Thoracic aorta (tissue), 2 donors: ENCODE results near the gene NXPH1. TPM values are rescaled to one million over a fixed set of nuclear protein-coding genes. Genes with fewer than 3 reads are reported as not detected.

Experiments used
- ATAC-seq: fragments of 150-250 bp; one replicate; pipeline ENCODE4 v1.8.0; 2017; ENCODE audit warnings: low read depth; ENCODE audit not compliant: insufficient number of reproducible peaks, low FRiP score
- DNase-seq: peaks from one replicate; pipeline ENCODE4 v3.0.0-alpha.2; 2020; ENCODE audit warnings: low spot score
- H3K27ac ChIP-seq, 2 donors: fragments of 200-600 bp; sonication (generic); 1 replicate in 1 of 2; 2 replicates in 1 of 2; pipeline ENCODE4 v1.5.1; 2016; ENCODE audit warnings: mild to moderate bottlenecking in 2 of 2, moderate library complexity in 2 of 2
- H3K27me3 ChIP-seq: fragments of 200-600 bp; sonication (generic); replicated peaks from 2 replicates; pipeline ENCODE4 v1.6.0; 2016; ENCODE audit warnings: mild to moderate bottlenecking; ENCODE audit not compliant: insufficient read depth
- H3K36me3 ChIP-seq: fragments of 200-600 bp; sonication (generic); one replicate; pipeline ENCODE4 v1.5.1; 2016
- H3K4me1 ChIP-seq, 2 donors: fragments of 200-600 bp; sonication (generic); 1 replicate in 1 of 2; 2 replicates in 1 of 2; pipeline versions ENCODE4 v1.5.1 to v1.6.0; 2016; ENCODE audit warnings: low read depth in 2 of 2, mild to moderate bottlenecking in 1 of 2; ENCODE audit not compliant: control insufficient read depth in 1 of 2
- H3K4me3 ChIP-seq: fragments of 200-600 bp; sonication (generic); 2 replicates; pipeline ENCODE4 v1.5.1; 2016; ENCODE audit warnings: mild to moderate bottlenecking
- H3K9me3 ChIP-seq: fragments of 200-600 bp; sonication (generic); 2 replicates; pipeline ENCODE4 v1.5.1; 2016
- total RNA-seq, 2 donors: library from RNA; depleted of rRNA; stranded (reverse); fragments of >200 nt; gene quantifications; one replicate each; pipeline versions ENCODE4 v1.1.0 to v1.2.3, GENCODE V29; 2016
- TF ChIP-seq, protein P1 (sequence below): fragments of 200-600 bp; sonication (generic); IDR thresholded peaks from one replicate; pipeline ENCODE4 v1.5.1; 2019; ENCODE audit warnings: antibody characterized with exemption

Gene NXPH1
- total RNA-seq, 2 donors from 2014 or later, result not detected

DNA sequence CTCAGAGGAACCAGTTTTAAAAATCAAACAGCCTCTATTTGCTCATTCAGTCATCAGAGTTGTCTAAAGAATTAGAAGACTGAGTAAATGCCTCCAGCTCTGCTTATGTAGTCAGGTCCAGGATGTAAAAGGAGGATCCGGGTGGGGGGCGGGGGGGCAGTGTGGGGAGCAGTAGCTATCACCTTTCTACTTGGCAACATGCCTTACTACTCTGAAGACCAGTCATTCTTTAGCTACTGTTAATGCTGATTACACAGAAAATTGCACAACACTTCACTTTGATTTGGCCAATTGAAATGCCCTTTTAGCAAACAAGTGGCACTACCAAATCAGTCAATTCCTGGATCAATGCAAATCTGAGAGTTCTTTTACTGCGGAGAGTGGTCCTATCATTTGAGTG is 164.2 kb downstream of the NXPH1 start:
- no peak for ATAC-seq
- Histone ChIP-seq H3K4me3 (no peak overlapping the region), H3K4me1 (no peaks in the 10 kb centered on the region), H3K9me3 (no peaks in the 10 kb centered on the region), H3K36me3 (no peaks in the 10 kb centered on the region), H3K27ac (no peak overlapping the region), H3K27me3 (no peaks in the 10 kb centered on the region)
- no peak for DNase-seq
- TF ChIP-seq, protein P1, sequence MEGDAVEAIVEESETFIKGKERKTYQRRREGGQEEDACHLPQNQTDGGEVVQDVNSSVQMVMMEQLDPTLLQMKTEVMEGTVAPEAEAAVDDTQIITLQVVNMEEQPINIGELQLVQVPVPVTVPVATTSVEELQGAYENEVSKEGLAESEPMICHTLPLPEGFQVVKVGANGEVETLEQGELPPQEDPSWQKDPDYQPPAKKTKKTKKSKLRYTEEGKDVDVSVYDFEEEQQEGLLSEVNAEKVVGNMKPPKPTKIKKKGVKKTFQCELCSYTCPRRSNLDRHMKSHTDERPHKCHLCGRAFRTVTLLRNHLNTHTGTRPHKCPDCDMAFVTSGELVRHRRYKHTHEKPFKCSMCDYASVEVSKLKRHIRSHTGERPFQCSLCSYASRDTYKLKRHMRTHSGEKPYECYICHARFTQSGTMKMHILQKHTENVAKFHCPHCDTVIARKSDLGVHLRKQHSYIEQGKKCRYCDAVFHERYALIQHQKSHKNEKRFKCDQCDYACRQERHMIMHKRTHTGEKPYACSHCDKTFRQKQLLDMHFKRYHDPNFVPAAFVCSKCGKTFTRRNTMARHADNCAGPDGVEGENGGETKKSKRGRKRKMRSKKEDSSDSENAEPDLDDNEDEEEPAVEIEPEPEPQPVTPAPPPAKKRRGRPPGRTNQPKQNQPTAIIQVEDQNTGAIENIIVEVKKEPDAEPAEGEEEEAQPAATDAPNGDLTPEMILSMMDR, result no peak

- ATAC-seq (no peak), DNase-seq (no peak)
- TF ChIP-seq, protein P1, result no peak
- no peaks in the 10 kb centered on the region for H3K36me3 ChIP-seq
- no peaks in the 10 kb centered on the region for H3K9me3 ChIP-seq
- no peak overlapping the region for H3K27ac ChIP-seq
- H3K27me3 ChIP-seq, result no peaks in the 10 kb centered on the region
- H3K4me3 ChIP-seq, result no peak overlapping the region
- no peaks in the 10 kb centered on the region for H3K4me1 ChIP-seq
These were observed 167.7 kb downstream of the NXPH1 start for GRCh38 chr7:8601121-8601520.

DNA sequence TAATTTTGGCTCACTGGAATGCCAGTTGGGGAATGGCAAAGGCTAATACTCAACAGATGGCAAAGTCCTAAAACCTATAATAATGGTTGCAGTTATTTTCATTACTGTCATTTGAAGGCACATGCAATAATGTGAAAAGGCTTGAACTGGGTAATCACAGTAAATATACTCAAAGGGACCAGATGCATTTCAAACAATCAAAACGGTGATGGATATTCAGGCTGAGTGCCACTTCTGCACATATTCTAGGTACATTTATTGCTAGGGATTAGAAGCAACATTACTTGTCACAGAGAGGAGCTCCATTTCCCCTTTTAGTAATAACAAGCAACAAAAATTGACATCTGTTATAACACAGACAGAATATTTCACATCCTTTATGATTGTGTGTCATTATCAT is 171.8 kb downstream of the NXPH1 start:
- H3K4me1 ChIP-seq, result no peaks in the 10 kb centered on the region
- no peaks in the 10 kb centered on the region for H3K36me3 ChIP-seq
- H3K9me3 ChIP-seq, result no peaks in the 10 kb centered on the region
- H3K27me3 ChIP-seq, result no peaks in the 10 kb centered on the region
- ATAC-seq, result no peak
- no peak overlapping the region for H3K27ac ChIP-seq
- no peak for DNase-seq
- H3K4me3 ChIP-seq, result no peak overlapping the region
- TF ChIP-seq, protein P1, result no peak

DNA sequence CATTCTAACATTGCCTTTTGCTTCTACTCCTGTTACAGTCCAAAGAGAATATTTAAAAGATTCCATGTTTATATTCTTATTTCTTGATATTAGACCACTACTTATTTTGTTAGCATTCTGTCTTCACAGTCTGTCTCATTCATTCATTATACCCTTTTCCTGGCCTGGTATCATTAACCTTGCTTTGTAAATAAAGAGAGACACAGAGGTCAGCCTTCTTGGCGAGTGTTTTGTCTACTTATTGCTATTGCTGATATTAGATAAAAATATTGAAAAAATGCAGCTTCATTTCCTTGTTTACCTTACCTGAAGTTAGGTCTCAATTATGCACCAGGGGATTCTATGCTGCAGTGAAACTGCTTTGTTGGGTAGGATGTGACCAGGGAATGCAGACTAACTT is 179.2 kb downstream of the NXPH1 start:
- DNase-seq (no peak), ATAC-seq (no peak)
- H3K27me3 ChIP-seq, result no peaks in the 10 kb centered on the region
- H3K36me3 ChIP-seq, result no peaks in the 10 kb centered on the region
- H3K4me3 ChIP-seq, result no peak overlapping the region
- TF ChIP-seq, protein P1, result no peak
- no peaks in the 10 kb centered on the region for H3K4me1 ChIP-seq
- no peaks in the 10 kb centered on the region for H3K9me3 ChIP-seq
- no peak overlapping the region for H3K27ac ChIP-seq

GRCh38 chr7:8613191-8613590 is 179.8 kb downstream of the NXPH1 start:
- TF ChIP-seq, protein P1, result no peak
- ATAC-seq (no peak), DNase-seq (no peak)
- no peaks in the 10 kb centered on the region for H3K9me3 ChIP-seq
- no peaks in the 10 kb centered on the region for H3K36me3 ChIP-seq
- no peak overlapping the region for H3K27ac ChIP-seq
- no peaks in the 10 kb centered on the region for H3K4me1 ChIP-seq
- no peak overlapping the region for H3K4me3 ChIP-seq
- H3K27me3 ChIP-seq, result no peaks in the 10 kb centered on the region
